SK-N-MC (cell line): ENCODE data around the gene PLA2G4F.

Source experiments
- EZH2 ChIP-seq: fragments of 200-600 bp; sonication (generic); IDR thresholded peaks from one replicate; pipeline ENCODE4 v1.6.1; 2017; ENCODE audit warnings: antibody characterized with exemption
- POLR2AphosphoS5 ChIP-seq: IDR thresholded peaks from 2 replicates; pipeline ENCODE4 v1.6.1; 2012; ENCODE audit warnings: mild to moderate bottlenecking, low read depth, low read length, borderline replicate concordance

DNA sequence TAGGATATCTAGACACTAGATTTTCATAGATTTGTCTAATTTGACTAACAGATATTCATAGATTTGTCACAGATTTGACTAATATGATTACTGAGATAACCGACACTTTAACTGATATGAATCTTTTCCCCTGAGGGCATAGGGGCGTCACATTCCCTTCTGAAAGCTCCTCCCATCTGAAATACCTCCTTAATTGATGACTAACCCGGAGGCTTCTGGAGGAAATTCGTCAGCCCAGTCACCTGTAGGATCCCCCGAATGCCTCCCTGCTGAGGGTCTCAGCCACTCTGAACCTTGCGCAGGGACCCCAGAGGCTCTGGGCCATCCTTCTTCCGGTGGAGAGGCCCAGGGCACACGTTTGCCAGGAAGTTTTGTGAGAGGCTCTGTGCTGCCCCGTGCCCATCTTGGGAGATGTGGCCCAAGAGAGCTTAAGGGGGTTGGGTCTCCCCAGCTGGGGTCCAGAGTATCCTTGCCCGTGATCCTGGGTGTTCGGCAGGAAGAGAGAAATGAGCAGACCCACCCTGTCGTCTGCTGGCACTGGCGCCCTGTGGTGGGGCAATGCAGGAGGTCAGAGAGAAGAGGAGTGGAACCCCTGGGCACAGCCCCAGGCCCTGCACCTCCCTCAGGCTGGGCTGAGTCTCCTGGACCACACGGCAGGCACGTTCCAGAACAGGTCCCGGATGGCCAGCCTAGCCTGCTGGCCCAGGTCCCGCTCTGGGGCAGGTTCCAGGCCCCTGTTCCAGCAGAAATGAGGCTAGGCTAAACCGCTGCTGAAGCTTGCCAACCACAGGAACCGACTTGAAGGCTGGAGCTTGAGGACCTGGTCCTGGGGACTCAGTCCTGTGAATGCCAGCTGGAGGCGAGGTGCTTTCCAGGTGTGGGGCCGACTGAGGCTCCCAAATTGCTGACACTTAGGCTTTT, 63.8 kb downstream of the PLA2G4F start:
- no peak for TF ChIP-seq EZH2
- TF ChIP-seq POLR2AphosphoS5: no peak
